HT-29 (cell line): ENCODE results near the gene CACNG4. TPM values are rescaled to one million over a fixed set of nuclear protein-coding genes. Genes with fewer than 3 reads are reported as not detected.
A peak's percentile ranks its signal among the peaks of the same experiment; 100 is the strongest.

Experiments used
- DNase-seq: peaks from one replicate; pipeline ENCODE4 v3.0.0-alpha.2; 2015; ENCODE audit warnings: low spot score
- total RNA-seq: library from RNA; depleted of rRNA; stranded (reverse); fragments of >200 nt; shearing (Covaris generic); gene quantifications from 2 replicates; pipeline ENCODE4 v1.2.3, GENCODE V29; 2014

The CACNG4 gene
- total RNA-seq, 1 experiment from 2014 or later = 6.2 TPM

GRCh38 chr17:67041941-67042899, 77.7 kb downstream of the CACNG4 start:
- DNase-seq = no peak

GRCh38 chr17:67043283-67043682, 78.8 kb downstream of the CACNG4 start:
- DNase-seq = peak; percentile 36

- DNase-seq = no peak
Observed at GRCh38 chr17:67044016-67044772, 79.7 kb downstream of the CACNG4 start, which contains the start of gene CACNG1. Gene CACNG1, plus strand, starts transcription at chr17:67044554. Its CDS starts 107 bp downstream, at chr17:67044661.

- no peak for DNase-seq
Observed at GRCh38 chr17:67044940-67045339, 80.4 kb downstream of the CACNG4 start.

GRCh38 chr17:67046398-67046797, 81.9 kb downstream of the CACNG4 start:
- DNase-seq = no peak

- DNase-seq = no peak
Observed at GRCh38 chr17:67047382-67047781, 82.9 kb downstream of the CACNG4 start.

GRCh38 chr17:67049025-67049739, 84.7 kb downstream of the CACNG4 start:
- no peak for DNase-seq

- DNase-seq = no peak
Observed at GRCh38 chr17:67050066-67050465, 85.6 kb downstream of the CACNG4 start.

GRCh38 chr17:67050471-67051154, 86.1 kb downstream of the CACNG4 start:
- no peak for DNase-seq

- no peak for DNase-seq
Observed at GRCh38 chr17:67051155-67051538, 86.6 kb downstream of the CACNG4 start.

GRCh38 chr17:67051837-67052236, 87.3 kb downstream of the CACNG4 start:
- DNase-seq = no peak

GRCh38 chr17:67052720-67053437, 88.4 kb downstream of the CACNG4 start:
- DNase-seq = no peak

GRCh38 chr17:67053438-67054000, 89.0 kb downstream of the CACNG4 start:
- DNase-seq = no peak

GRCh38 chr17:67054011-67054591, 89.6 kb downstream of the CACNG4 start:
- DNase-seq = no peak

- no peak for DNase-seq
Observed at GRCh38 chr17:67054608-67055007, 90.1 kb downstream of the CACNG4 start.

GRCh38 chr17:67055041-67055443, 90.5 kb downstream of the CACNG4 start:
- DNase-seq = no peak

- no peak for DNase-seq
Observed at GRCh38 chr17:67055811-67056745, 91.6 kb downstream of the CACNG4 start.

- no peak for DNase-seq
Observed at GRCh38 chr17:67056746-67057490, 92.4 kb downstream of the CACNG4 start.
